HepG2 (cell line): ENCODE data around the gene TBCCD1. TPM values are rescaled to one million over a fixed set of nuclear protein-coding genes. Genes with fewer than 3 reads are reported as not detected.

Experiments
- BRD4 ChIP-seq: sonication (generic); formaldehyde crosslinking; IDR thresholded peaks from 2 replicates; pipeline ENCODE4 v1.4.0; 2020; ENCODE audit warnings: missing genetic modification reagents
- ELF4 ChIP-seq: sonication (generic); formaldehyde crosslinking; IDR thresholded peaks from 2 replicates; pipeline ENCODE4 v1.5.0; 2020; ENCODE audit warnings: missing genetic modification reagents, mild to moderate bottlenecking, moderate library complexity, borderline replicate concordance
- ERF ChIP-seq: IDR thresholded peaks from 2 replicates; pipeline ENCODE4 v1.6.1; 2018; ENCODE audit warnings: missing biosample characterization, missing genetic modification reagents
- NFIC ChIP-seq: IDR thresholded peaks from 2 replicates; pipeline ENCODE4 v1.6.1; 2012; ENCODE audit warnings: mild to moderate bottlenecking, low read length, inconsistent platforms
- NKX3-1 ChIP-seq: sonication (generic); formaldehyde crosslinking; IDR thresholded peaks from 2 replicates; pipeline ENCODE4 v1.5.0; 2020; ENCODE audit warnings: missing genetic modification reagents
- SAFB2 ChIP-seq: sonication (generic); formaldehyde crosslinking; IDR thresholded peaks from 2 replicates; pipeline ENCODE4 v1.5.1; 2020; ENCODE audit warnings: missing genetic modification reagents, low read depth, mild to moderate bottlenecking, borderline replicate concordance
- ZFP36 ChIP-seq: fragments of 150-350 bp; IDR thresholded peaks from 2 replicates; pipeline ENCODE4 v1.6.1; 2018; ENCODE audit warnings: borderline replicate concordance, low read length, low read depth; ENCODE audit not compliant: partially characterized antibody
- ZFP36L1 ChIP-seq: sonication (generic); formaldehyde crosslinking; IDR thresholded peaks from 2 replicates; pipeline ENCODE4 v1.8.0; 2022; ENCODE audit warnings: mild to moderate bottlenecking, missing genetic modification reagents, moderate library complexity
- ZNF768 ChIP-seq: sonication (generic); formaldehyde crosslinking; IDR thresholded peaks from 2 replicates; pipeline ENCODE4 v1.4.0; 2020; ENCODE audit warnings: missing genetic modification reagents
- ZNF816 ChIP-seq: sonication (generic); formaldehyde crosslinking; IDR thresholded peaks from 2 replicates; pipeline ENCODE4 v1.8.0; 2022; ENCODE audit warnings: missing genetic modification reagents, mild to moderate bottlenecking, borderline replicate concordance
- ZSCAN29 ChIP-seq: sonication (generic); formaldehyde crosslinking; conservative IDR thresholded peaks from 2 replicates; pipeline ENCODE4 v1.4.0; 2020; ENCODE audit warnings: mild to moderate bottlenecking, missing genetic modification reagents
- polyA plus RNA-seq, 8 experiments: library from polyadenylated mRNA; depleted of rRNA in 3 of 8; stranded (reverse) in 7 of 8; unstranded in 1 of 8; fragments of >200 nt; fragmentation: Illumina TruSeq in 4 of 8; extraction: Trizol in 4 of 8; gene quantifications; 2 replicates each; pipeline versions ENCODE4 v1.2.1 to v1.2.3, GENCODE V29; 2011 to 2016; ENCODE audit warnings: low read depth in 4 of 8, missing spikeins in 1 of 8, mixed read lengths in 1 of 8; ENCODE audit not compliant: insufficient read depth in 1 of 8
- total RNA-seq, 5 experiments: library from RNA; depleted of rRNA; stranded (reverse); fragments of >200 nt; fragmentation: Illumina TruSeq; extraction: Trizol; gene quantifications; 2 replicates each; pipeline ENCODE4 v1.2.3, GENCODE V29; 2016; ENCODE audit warnings: low read depth in 1 of 5
- TF ChIP-seq, protein P1 (sequence below): sonication (generic); formaldehyde crosslinking; IDR thresholded peaks from 2 replicates; pipeline ENCODE4 v1.9.0; 2022; ENCODE audit warnings: low read depth, missing genetic modification reagents
- TF ChIP-seq, protein P2 (sequence below): IDR thresholded peaks from 2 replicates; pipeline ENCODE4 v1.6.1; 2016; ENCODE audit warnings: missing compliant biosample characterization, missing genetic modification reagents, borderline replicate concordance
- TF ChIP-seq, protein P3 (sequence below): sonication (generic); formaldehyde crosslinking; IDR thresholded peaks from 2 replicates; pipeline ENCODE4 v1.5.1; 2020; ENCODE audit warnings: mild to moderate bottlenecking, missing genetic modification reagents, moderate library complexity
- TF ChIP-seq, protein P4 (sequence below): sonication (generic); formaldehyde crosslinking; IDR thresholded peaks from 2 replicates; pipeline ENCODE4 v1.4.0; 2020; ENCODE audit warnings: mild to moderate bottlenecking, missing genetic modification reagents, borderline replicate concordance

Gene TBCCD1
- total and polyA plus RNA-seq, 2 of the 13 experiments (the other 11 are each of a cell fraction or from before 2014, with no cell fraction given): 13.6 to 16.2 TPM

DNA sequence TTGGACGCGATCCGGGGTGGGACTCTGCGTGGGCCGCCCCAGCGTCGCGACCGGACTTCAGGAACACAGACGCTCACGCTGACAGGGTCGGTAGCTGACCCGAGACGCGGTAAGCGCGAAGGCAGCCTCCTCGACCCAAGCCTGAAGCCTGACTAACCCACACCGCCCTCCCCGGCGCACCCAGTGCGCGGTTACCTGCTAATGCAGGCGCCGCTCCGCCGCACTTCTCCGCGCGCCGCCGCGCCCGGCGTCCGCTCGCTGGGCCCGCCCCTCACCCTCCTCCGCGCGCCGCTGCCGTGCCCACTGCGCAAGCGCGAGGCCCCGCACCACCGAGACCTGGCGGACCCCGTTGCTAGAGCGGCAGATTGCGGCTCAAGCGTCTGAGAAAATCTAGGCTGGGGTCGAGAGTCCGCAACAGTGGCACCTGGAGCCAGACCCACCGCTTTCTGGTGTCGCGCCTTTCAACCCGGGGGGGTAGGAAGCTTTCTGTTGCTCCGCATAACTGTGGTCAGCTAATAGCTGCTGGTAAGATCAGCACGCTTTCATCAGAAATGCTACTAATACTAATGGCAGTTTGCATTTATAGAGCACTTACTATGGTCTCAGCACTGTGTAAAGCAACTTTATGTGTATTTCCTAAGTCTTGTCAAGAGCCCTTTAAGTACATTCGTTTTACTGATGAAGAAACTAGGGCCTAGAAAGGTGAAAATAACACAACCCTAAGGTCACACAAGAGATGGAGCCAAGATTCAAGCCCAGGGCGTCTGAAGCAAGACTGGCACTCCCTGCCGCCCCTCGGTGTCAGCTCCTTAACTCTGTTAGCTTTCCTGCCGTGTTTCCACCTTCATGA, at the start of gene TBCCD1 (continued):
- TF ChIP-seq ERF (CRISPR knock-in tag) (peak; percentile 43; the same call in 1 of the 2 replicates), SAFB2 (peak; percentile 72), ZSCAN29 (CRISPR knock-in tag) (peak; percentile 82), ZFP36L1 (CRISPR knock-in tag) (peak; percentile 76; the same call in 1 of the 2 replicates), ZFP36 (no peak), NKX3-1 (CRISPR knock-in tag) (no peak), ZNF816 (CRISPR knock-in tag) (0 out of 2 replicates have a peak, but pooled peaks have one; percentile 2), ELF4 (no peak; the same call in 1 of the 2 replicates), BRD4 (peak; percentile 71), NFIC (0 out of 2 replicates have a peak, but pooled peaks have one; percentile 5), ZNF768 (peak; percentile 52; the same call in 1 of the 2 replicates)
- TF ChIP-seq, protein P1, sequence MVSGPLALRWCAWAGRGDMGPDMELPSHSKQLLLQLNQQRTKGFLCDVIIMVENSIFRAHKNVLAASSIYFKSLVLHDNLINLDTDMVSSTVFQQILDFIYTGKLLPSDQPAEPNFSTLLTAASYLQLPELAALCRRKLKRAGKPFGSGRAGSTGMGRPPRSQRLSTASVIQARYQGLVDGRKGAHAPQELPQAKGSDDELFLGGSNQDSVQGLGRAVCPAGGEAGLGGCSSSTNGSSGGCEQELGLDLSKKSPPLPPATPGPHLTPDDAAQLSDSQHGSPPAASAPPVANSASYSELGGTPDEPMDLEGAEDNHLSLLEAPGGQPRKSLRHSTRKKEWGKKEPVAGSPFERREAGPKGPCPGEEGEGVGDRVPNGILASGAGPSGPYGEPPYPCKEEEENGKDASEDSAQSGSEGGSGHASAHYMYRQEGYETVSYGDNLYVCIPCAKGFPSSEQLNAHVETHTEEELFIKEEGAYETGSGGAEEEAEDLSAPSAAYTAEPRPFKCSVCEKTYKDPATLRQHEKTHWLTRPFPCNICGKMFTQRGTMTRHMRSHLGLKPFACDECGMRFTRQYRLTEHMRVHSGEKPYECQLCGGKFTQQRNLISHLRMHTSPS: 0 out of 2 replicates have a peak, but pooled peaks have one; percentile 34
- TF ChIP-seq, protein P2, sequence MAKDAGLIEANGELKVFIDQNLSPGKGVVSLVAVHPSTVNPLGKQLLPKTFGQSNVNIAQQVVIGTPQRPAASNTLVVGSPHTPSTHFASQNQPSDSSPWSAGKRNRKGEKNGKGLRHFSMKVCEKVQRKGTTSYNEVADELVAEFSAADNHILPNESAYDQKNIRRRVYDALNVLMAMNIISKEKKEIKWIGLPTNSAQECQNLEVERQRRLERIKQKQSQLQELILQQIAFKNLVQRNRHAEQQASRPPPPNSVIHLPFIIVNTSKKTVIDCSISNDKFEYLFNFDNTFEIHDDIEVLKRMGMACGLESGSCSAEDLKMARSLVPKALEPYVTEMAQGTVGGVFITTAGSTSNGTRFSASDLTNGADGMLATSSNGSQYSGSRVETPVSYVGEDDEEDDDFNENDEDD (CRISPR knock-in tag): peak; percentile 75; the same call in 1 of the 2 replicates
- TF ChIP-seq, protein P3, sequence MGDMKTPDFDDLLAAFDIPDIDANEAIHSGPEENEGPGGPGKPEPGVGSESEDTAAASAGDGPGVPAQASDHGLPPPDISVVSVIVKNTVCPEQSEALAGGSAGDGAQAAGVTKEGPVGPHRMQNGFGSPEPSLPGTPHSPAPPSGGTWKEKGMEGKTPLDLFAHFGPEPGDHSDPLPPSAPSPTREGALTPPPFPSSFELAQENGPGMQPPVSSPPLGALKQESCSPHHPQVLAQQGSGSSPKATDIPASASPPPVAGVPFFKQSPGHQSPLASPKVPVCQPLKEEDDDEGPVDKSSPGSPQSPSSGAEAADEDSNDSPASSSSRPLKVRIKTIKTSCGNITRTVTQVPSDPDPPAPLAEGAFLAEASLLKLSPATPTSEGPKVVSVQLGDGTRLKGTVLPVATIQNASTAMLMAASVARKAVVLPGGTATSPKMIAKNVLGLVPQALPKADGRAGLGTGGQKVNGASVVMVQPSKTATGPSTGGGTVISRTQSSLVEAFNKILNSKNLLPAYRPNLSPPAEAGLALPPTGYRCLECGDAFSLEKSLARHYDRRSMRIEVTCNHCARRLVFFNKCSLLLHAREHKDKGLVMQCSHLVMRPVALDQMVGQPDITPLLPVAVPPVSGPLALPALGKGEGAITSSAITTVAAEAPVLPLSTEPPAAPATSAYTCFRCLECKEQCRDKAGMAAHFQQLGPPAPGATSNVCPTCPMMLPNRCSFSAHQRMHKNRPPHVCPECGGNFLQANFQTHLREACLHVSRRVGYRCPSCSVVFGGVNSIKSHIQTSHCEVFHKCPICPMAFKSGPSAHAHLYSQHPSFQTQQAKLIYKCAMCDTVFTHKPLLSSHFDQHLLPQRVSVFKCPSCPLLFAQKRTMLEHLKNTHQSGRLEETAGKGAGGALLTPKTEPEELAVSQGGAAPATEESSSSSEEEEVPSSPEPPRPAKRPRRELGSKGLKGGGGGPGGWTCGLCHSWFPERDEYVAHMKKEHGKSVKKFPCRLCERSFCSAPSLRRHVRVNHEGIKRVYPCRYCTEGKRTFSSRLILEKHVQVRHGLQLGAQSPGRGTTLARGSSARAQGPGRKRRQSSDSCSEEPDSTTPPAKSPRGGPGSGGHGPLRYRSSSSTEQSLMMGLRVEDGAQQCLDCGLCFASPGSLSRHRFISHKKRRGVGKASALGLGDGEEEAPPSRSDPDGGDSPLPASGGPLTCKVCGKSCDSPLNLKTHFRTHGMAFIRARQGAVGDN: peak; percentile 83
- TF ChIP-seq, protein P4, sequence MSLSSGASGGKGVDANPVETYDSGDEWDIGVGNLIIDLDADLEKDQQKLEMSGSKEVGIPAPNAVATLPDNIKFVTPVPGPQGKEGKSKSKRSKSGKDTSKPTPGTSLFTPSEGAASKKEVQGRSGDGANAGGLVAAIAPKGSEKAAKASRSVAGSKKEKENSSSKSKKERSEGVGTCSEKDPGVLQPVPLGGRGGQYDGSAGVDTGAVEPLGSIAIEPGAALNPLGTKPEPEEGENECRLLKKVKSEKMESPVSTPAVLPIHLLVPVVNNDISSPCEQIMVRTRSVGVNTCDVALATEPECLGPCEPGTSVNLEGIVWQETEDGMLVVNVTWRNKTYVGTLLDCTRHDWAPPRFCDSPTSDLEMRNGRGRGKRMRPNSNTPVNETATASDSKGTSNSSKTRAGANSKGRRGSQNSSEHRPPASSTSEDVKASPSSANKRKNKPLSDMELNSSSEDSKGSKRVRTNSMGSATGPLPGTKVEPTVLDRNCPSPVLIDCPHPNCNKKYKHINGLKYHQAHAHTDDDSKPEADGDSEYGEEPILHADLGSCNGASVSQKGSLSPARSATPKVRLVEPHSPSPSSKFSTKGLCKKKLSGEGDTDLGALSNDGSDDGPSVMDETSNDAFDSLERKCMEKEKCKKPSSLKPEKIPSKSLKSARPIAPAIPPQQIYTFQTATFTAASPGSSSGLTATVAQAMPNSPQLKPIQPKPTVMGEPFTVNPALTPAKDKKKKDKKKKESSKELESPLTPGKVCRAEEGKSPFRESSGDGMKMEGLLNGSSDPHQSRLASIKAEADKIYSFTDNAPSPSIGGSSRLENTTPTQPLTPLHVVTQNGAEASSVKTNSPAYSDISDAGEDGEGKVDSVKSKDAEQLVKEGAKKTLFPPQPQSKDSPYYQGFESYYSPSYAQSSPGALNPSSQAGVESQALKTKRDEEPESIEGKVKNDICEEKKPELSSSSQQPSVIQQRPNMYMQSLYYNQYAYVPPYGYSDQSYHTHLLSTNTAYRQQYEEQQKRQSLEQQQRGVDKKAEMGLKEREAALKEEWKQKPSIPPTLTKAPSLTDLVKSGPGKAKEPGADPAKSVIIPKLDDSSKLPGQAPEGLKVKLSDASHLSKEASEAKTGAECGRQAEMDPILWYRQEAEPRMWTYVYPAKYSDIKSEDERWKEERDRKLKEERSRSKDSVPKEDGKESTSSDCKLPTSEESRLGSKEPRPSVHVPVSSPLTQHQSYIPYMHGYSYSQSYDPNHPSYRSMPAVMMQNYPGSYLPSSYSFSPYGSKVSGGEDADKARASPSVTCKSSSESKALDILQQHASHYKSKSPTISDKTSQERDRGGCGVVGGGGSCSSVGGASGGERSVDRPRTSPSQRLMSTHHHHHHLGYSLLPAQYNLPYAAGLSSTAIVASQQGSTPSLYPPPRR (CRISPR knock-in tag): 0 out of 2 replicates have a peak, but pooled peaks have one; percentile 59
